A549 (cell line): ENCODE data around the gene ERLIN1.

ENCODE experiments used
- BHLHE40 ChIP-seq: IDR thresholded peaks from 2 replicates; pipeline ENCODE4 v1.6.1; 2012; ENCODE audit warnings: low read depth, low read length, inconsistent platforms
- CBX8 ChIP-seq: fragments of 200-600 bp; sonication (generic); IDR thresholded peaks from 2 replicates; pipeline ENCODE4 v1.6.1; 2016
- CTCF ChIP-seq: fragments of >200 bp; sonication (Bioruptor Twin); formaldehyde crosslinking; IDR thresholded peaks from 3 replicates; pipeline ENCODE4 v1.5.1; 2016
- EP300 ChIP-seq, 2 experiments: fragments of >200 bp; sonication (Bioruptor Twin); formaldehyde crosslinking; IDR thresholded peaks; 2 replicates in 1 of 2; 3 replicates in 1 of 2; pipeline ENCODE4 v1.6.1; 2016 to 2017
- GATA3 ChIP-seq: IDR thresholded peaks from 2 replicates; pipeline ENCODE4 v1.6.1; 2012; ENCODE audit warnings: borderline replicate concordance
- HDAC2 ChIP-seq: fragments of 200-600 bp; sonication (generic); IDR thresholded peaks from 2 replicates; pipeline ENCODE4 v1.6.1; 2016
- HEYL ChIP-seq: fragments of 250-450 bp; sonication (Bioruptor Pico); IDR thresholded peaks from 2 replicates; pipeline ENCODE4 v1.8.0; 2021; ENCODE audit warnings: mild to moderate bottlenecking, moderate library complexity
- JUN ChIP-seq, 2 experiments: fragments of >200 bp; sonication (Bioruptor Twin); formaldehyde crosslinking; IDR thresholded peaks; 2 replicates in 1 of 2; 3 replicates in 1 of 2; pipeline ENCODE4 v1.6.1; 2016 to 2017
- JUNB ChIP-seq: fragments of >200 bp; sonication (Bioruptor Twin); formaldehyde crosslinking; IDR thresholded peaks from 2 replicates; pipeline ENCODE4 v1.6.1; 2016
- MAFK ChIP-seq: fragments of 450-650 bp; IDR thresholded peaks from 2 replicates; pipeline ENCODE4 v1.6.1; 2014; ENCODE audit not compliant: partially characterized antibody
- MAX ChIP-seq: IDR thresholded peaks from 2 replicates; pipeline ENCODE4 v1.6.1; 2012
- NR3C1 ChIP-seq: fragments of >200 bp; sonication (Bioruptor Twin); formaldehyde crosslinking; IDR thresholded peaks from 3 replicates; pipeline ENCODE4 v1.6.1; 2017
- POLR2A ChIP-seq: IDR thresholded peaks from 2 replicates; pipeline ENCODE4 v1.6.1; 2012; ENCODE audit warnings: mild to moderate bottlenecking, low read length
- RAD21 ChIP-seq, 2 experiments: fragments of >200 bp in 1 of 2; sonication (Bioruptor Twin) in 1 of 2; formaldehyde crosslinking in 1 of 2; IDR thresholded peaks in 1 of 2; conservative IDR thresholded peaks in 1 of 2; 2 replicates in 1 of 2; 3 replicates in 1 of 2; pipeline ENCODE4 v1.6.1; 2012 to 2018; ENCODE audit warnings: inconsistent platforms in 1 of 2

GRCh38 chr10:100106865-100107264 is 79.0 kb downstream of the ERLIN1 start:
- no peak for TF ChIP-seq CTCF
- TF ChIP-seq JUNB = no peak
- no peak for TF ChIP-seq POLR2A
- TF ChIP-seq EP300 (IDR thresholded peaks at IDR 0.05) = no peak
- TF ChIP-seq NR3C1 = no peak
- no peak for TF ChIP-seq RAD21 (conservative IDR thresholded peaks at IDR 0.05 in 1 of 2, IDR thresholded peaks at IDR 0.05 in 1 of 2)
- TF ChIP-seq MAX = no peak
- no peak for TF ChIP-seq CBX8
- TF ChIP-seq BHLHE40 = no peak
- TF ChIP-seq HDAC2 = no peak
- no peak for TF ChIP-seq GATA3
- no peak for TF ChIP-seq HEYL (CRISPR knock-in tag)
- no peak for TF ChIP-seq MAFK
- no peak for TF ChIP-seq JUN (IDR thresholded peaks at IDR 0.05)
